Mucosa of descending colon (tissue), 3 donors: Measurements from ENCODE around the gene ADAMTS17. TPM values are rescaled to one million over a fixed set of nuclear protein-coding genes. Genes with fewer than 3 reads are reported as not detected.

Source experiments
- ATAC-seq: fragments of 200-7000 bp; cut with Tn5 transposase; one replicate; pipeline ENCODE4 v1.9.1; 2020; ENCODE audit warnings: mild to moderate bottlenecking, moderate library complexity
- DNase-seq, 3 donors: peaks; one replicate each; pipeline ENCODE4 v3.0.0-alpha.2; 2020
- H3K36me3 ChIP-seq: fragments of 200-600 bp; one replicate; pipeline ENCODE4 v1.8.0; 2021; ENCODE audit warnings: low read depth, mild to moderate bottlenecking
- H3K4me1 ChIP-seq: fragments of 200-600 bp; one replicate; pipeline ENCODE4 v1.8.0; 2021; ENCODE audit warnings: low read depth, mild to moderate bottlenecking
- H3K4me3 ChIP-seq: fragments of 200-600 bp; one replicate; pipeline ENCODE4 v1.8.0; 2021; ENCODE audit warnings: mild to moderate bottlenecking
- H3K9me3 ChIP-seq: fragments of 200-600 bp; one replicate; pipeline ENCODE4 v1.8.0; 2021; ENCODE audit warnings: mild to moderate bottlenecking
- CTCF ChIP-seq: fragments of 200-600 bp; IDR thresholded peaks from one replicate; pipeline ENCODE4 v1.8.0; 2022; ENCODE audit warnings: antibody characterized with exemption, mild to moderate bottlenecking
- intact Hi-C, 2 donors: fragments of 100-400 bp; cut with DNase I in 1 of 2; cut with micrococcal nuclease in 1 of 2; formaldehyde crosslinking; loops; one replicate each; pipeline versions ENCODE4 v1.11.0 to v1.11.1; 2022; cut with DNase I, micrococcal nuclease
- total RNA-seq, 3 donors: library from RNA; stranded (reverse); fragmentation: NEBNext Ultra II Directional in 2 of 3; extraction: Animal tissue kit (Norgen Biotek cat#: 25700) in 2 of 3; gene quantifications; one replicate each; pipeline versions ENCODE4 v1.2.1 to v1.2.4, GENCODE V29; 2021 to 2023
- donor health status: DM: no; HTN: no; CAD: no; lungs with moderate emphysema.
- donor health status: DM: no; HTN: no; CAD: no.
- donor health status: DM: no; HTN: yes; CAD: no.

Gene ADAMTS17
- total RNA-seq, 3 donors from 2014 or later = 5.2 to 13.8 (median 6.3) TPM

- H3K9me3 ChIP-seq = peaks cover 7% of the 10 kb centered on the region
- ATAC-seq = no peak
- H3K4me1 ChIP-seq = no peaks in the 10 kb centered on the region
- DNase-seq = no peak
- TF ChIP-seq CTCF = no peak
- no peaks in the 10 kb centered on the region for H3K36me3 ChIP-seq
- H3K4me3 ChIP-seq = no peak overlapping the region
- intact Hi-C loops = no loop called here
Measured at GRCh38 chr15:100031665-100032357, 310.0 kb downstream of the ADAMTS17 start.

- H3K4me3 ChIP-seq = no peak overlapping the region
- no peak for DNase-seq
Measured at GRCh38 chr15:100030586-100031229, 311.1 kb downstream of the ADAMTS17 start.

GRCh38 chr15:100029868-100030479, 311.8 kb downstream of the ADAMTS17 start:
- no peaks in the 10 kb centered on the region for H3K36me3 ChIP-seq
- no peak for TF ChIP-seq CTCF
- no peak overlapping the region for H3K4me3 ChIP-seq
- DNase-seq (no peak), ATAC-seq (no peak)
- peaks cover 7% of the 10 kb centered on the region for H3K9me3 ChIP-seq
- intact Hi-C loops = no loop called here
- H3K4me1 ChIP-seq = no peaks in the 10 kb centered on the region

More at GRCh38 chr15:100030586-100031229, 311.1 kb downstream of the ADAMTS17 start:
- intact Hi-C loops = no loop called here
- peaks cover 7% of the 10 kb centered on the region for H3K9me3 ChIP-seq
- no peak for TF ChIP-seq CTCF
- no peaks in the 10 kb centered on the region for H3K36me3 ChIP-seq
- no peak for ATAC-seq
- H3K4me1 ChIP-seq = no peaks in the 10 kb centered on the region

- Histone ChIP-seq H3K36me3 (no peaks in the 10 kb centered on the region), H3K9me3 (peaks cover 7% of the 10 kb centered on the region), H3K4me1 (no peaks in the 10 kb centered on the region), H3K4me3 (no peak overlapping the region)
- DNase-seq (no peak), ATAC-seq (no peak)
- intact Hi-C loops = no loop called here
- TF ChIP-seq CTCF = no peak
Measured at GRCh38 chr15:100029045-100029444, 312.7 kb downstream of the ADAMTS17 start.

- intact Hi-C loops = no loop called here
- DNase-seq = no peak
- no peak for ATAC-seq
- Histone ChIP-seq H3K9me3 (peaks cover 7% of the 10 kb centered on the region), H3K36me3 (no peaks in the 10 kb centered on the region), H3K4me3 (no peak overlapping the region), H3K4me1 (no peaks in the 10 kb centered on the region)
- no peak for TF ChIP-seq CTCF
Measured at GRCh38 chr15:100026041-100026440, 315.7 kb downstream of the ADAMTS17 start.
